ENCODE data around the gene FGF11. TPM values are rescaled to one million over a fixed set of nuclear protein-coding genes. Genes with fewer than 3 reads are reported as not detected.
A peak's percentile ranks its signal among the peaks of the same experiment; 100 is the strongest.

The FGF11 gene
- total RNA-seq, 2 donors from 2014 or later = 0.68 TPM; not detected in 1

GRCh38 chr17:7483255-7484066, 44.1 kb downstream of the FGF11 start:
- ATAC-seq (ENCODE audit: insufficient number of reproducible peaks, low FRiP score, low read depth) (peak; percentile 74), DNase-seq (ENCODE audit: low spot score) (peak; percentile 93)
- Histone ChIP-seq H3K4me3 (peak overlapping the region; percentile 83), H3K4me1 (ENCODE audit: control insufficient read depth in 1 of 2, low read depth in 2 of 2) (peaks cover 32 to 59% of the 10 kb centered on the region in 2 donors), H3K27ac (peak overlapping the region; percentile 99 to 100), H3K9me3 (no peaks in the 10 kb centered on the region), H3K36me3 (no peaks in the 10 kb centered on the region), H3K27me3 (replicated peaks; ENCODE audit: insufficient read depth) (no peaks in the 10 kb centered on the region)
- TF ChIP-seq CTCF (IDR thresholded peaks at IDR 0.05) = no peak

GRCh38 chr17:7484067-7484918, 45.0 kb downstream of the FGF11 start, which contains the start of gene POLR2A:
Gene POLR2A (plus strand): TSS chr17:7484366.
- no peak for TF ChIP-seq CTCF (IDR thresholded peaks at IDR 0.05)
- DNase-seq (ENCODE audit: low spot score) = peak; percentile 88
- H3K27ac ChIP-seq = peak within 1 kb of the TSS; percentile 99 to 100
- H3K36me3 ChIP-seq = no peaks in the 10 kb centered on the region
- H3K4me1 ChIP-seq (ENCODE audit: control insufficient read depth in 1 of 2, low read depth in 2 of 2) = peaks cover 36 to 66% of the 10 kb centered on the region in 2 donors
- H3K27me3 ChIP-seq (replicated peaks; ENCODE audit: insufficient read depth) = no peaks in the 10 kb centered on the region
- peak within 1 kb of the TSS; percentile 83 for H3K4me3 ChIP-seq
- no peaks in the 10 kb centered on the region for H3K9me3 ChIP-seq
- peak; percentile 83 for ATAC-seq (ENCODE audit: insufficient number of reproducible peaks, low FRiP score, low read depth)

- ATAC-seq (ENCODE audit: insufficient number of reproducible peaks, low FRiP score, low read depth) = no peak
- no peak for DNase-seq (ENCODE audit: low spot score)
- no peak for TF ChIP-seq CTCF (IDR thresholded peaks at IDR 0.05)
- Histone ChIP-seq H3K27me3 (replicated peaks; ENCODE audit: insufficient read depth) (no peaks in the 10 kb centered on the region), H3K36me3 (no peaks in the 10 kb centered on the region), H3K4me3 (peak overlapping the region; percentile 83), H3K27ac (peak overlapping the region; percentile 62 to 66), H3K9me3 (no peaks in the 10 kb centered on the region), H3K4me1 (ENCODE audit: control insufficient read depth in 1 of 2, low read depth in 2 of 2) (peaks cover 35 to 64% of the 10 kb centered on the region in 2 donors)
These were observed 45.6 kb downstream of the FGF11 start for GRCh38 chr17:7484919-7485377.

- H3K36me3 ChIP-seq = no peaks in the 10 kb centered on the region
- no peaks in the 10 kb centered on the region for H3K27me3 ChIP-seq (replicated peaks; ENCODE audit: insufficient read depth)
- ATAC-seq (ENCODE audit: insufficient number of reproducible peaks, low FRiP score, low read depth) (no peak), DNase-seq (ENCODE audit: low spot score) (no peak)
- H3K27ac ChIP-seq = no peak overlapping the region
- peak overlapping the region; percentile 83 for H3K4me3 ChIP-seq
- H3K9me3 ChIP-seq = no peaks in the 10 kb centered on the region
- TF ChIP-seq CTCF (IDR thresholded peaks at IDR 0.05) = no peak
- H3K4me1 ChIP-seq (ENCODE audit: control insufficient read depth in 1 of 2, low read depth in 2 of 2) = peaks cover 31 to 66% of the 10 kb centered on the region in 2 donors
These were observed 46.9 kb downstream of the FGF11 start for GRCh38 chr17:7486181-7486580.

GRCh38 chr17:7490144-7490543, 50.8 kb downstream of the FGF11 start:
- no peak for ATAC-seq (ENCODE audit: insufficient number of reproducible peaks, low FRiP score, low read depth)
- peaks cover 31 to 49% of the 10 kb centered on the region in 2 donors for H3K4me1 ChIP-seq (ENCODE audit: control insufficient read depth in 1 of 2, low read depth in 2 of 2)

More at GRCh38 chr17:7490144-7490543, 50.8 kb downstream of the FGF11 start:
- no peaks in the 10 kb centered on the region for H3K36me3 ChIP-seq
- no peak overlapping the region for H3K4me3 ChIP-seq
- H3K27me3 ChIP-seq (replicated peaks; ENCODE audit: insufficient read depth) = no peaks in the 10 kb centered on the region
- no peak for DNase-seq (ENCODE audit: low spot score)
- H3K9me3 ChIP-seq = no peaks in the 10 kb centered on the region
- no peak overlapping the region for H3K27ac ChIP-seq
- no peak for TF ChIP-seq CTCF (IDR thresholded peaks at IDR 0.05)

Data from thoracic aorta (tissue), 2 donors.